ENCODE data around the gene OR10A6. TPM values are rescaled to one million over a fixed set of nuclear protein-coding genes. Genes with fewer than 3 reads are reported as not detected.
A peak's percentile ranks its signal among the peaks of the same experiment; 100 is the strongest.

The OR10A6 gene, protein sequence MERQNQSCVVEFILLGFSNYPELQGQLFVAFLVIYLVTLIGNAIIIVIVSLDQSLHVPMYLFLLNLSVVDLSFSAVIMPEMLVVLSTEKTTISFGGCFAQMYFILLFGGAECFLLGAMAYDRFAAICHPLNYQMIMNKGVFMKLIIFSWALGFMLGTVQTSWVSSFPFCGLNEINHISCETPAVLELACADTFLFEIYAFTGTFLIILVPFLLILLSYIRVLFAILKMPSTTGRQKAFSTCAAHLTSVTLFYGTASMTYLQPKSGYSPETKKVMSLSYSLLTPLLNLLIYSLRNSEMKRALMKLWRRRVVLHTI
- total RNA-seq (under 0.01 TPM in 1 of 2 replicates, not detected in the other), polyA plus RNA-seq (0.05 and 0.06 TPM in 2 replicates), polyA minus RNA-seq (ENCODE audit: low replicate concordance) (not detected in 2 replicates)
- polyA plus RNA-seq (2012): 0.09 TPM in 1 of 2 replicates, not detected in the other

GRCh38 chr11:7931168-7931567, at the start of gene OR10A6:
Gene OR10A6, minus strand, starts transcription at chr11:7931268. Its CDS starts 2,606 bp downstream, at chr11:7928662.
- Histone ChIP-seq H3K79me2 (ENCODE audit: control insufficient read depth, insufficient read depth, low read length) (no peaks in the 10 kb centered on the region), H3K27ac (ENCODE audit: insufficient read depth, low read length) (no peak within 1 kb of the TSS), H3K9me3 (ENCODE audit: control insufficient read depth, insufficient read depth, low read depth, low read length) (no peaks in the 10 kb centered on the region), H3K4me1 (ENCODE audit: control insufficient read depth, extremely low read depth, insufficient read depth, low read length) (no peaks in the 10 kb centered on the region), H3K4me2 (ENCODE audit: extremely low read depth, insufficient read depth, low read length) (no peak within 1 kb of the TSS), H2AFZ (ENCODE audit: low read length) (no peak within 1 kb of the TSS), H3K4me3 (replicated peaks in 1 of 4; ENCODE audit: control extremely low read depth in 1 of 4, insufficient read depth in 1 of 4, low read depth in 3 of 4, low read length in 4 of 4) (no peak within 1 kb of the TSS), H3K27me3 (ENCODE audit: control insufficient read depth, insufficient read depth, low read length) (no peaks in the 10 kb centered on the region), H4K20me1 (ENCODE audit: control insufficient read depth, extremely low read depth, insufficient read depth, low read length) (no peaks in the 10 kb centered on the region), H3K36me3 (ENCODE audit: control insufficient read depth, insufficient read depth, low read length) (no peaks in the 10 kb centered on the region), H3K9ac (ENCODE audit: insufficient read depth, low read length) (no peak within 1 kb of the TSS)
- no peak for DNase-seq (ENCODE audit: low read depth in 2 of 2)
- TF ChIP-seq EZH2 (IDR thresholded peaks at IDR 0.05; ENCODE audit: low read length, missing control alignments) (no peak), CTCF (conservative IDR thresholded peaks at IDR 0.05 in 1 of 2, IDR thresholded peaks at IDR 0.05 in 1 of 2; ENCODE audit: low read depth in 1 of 2, low read length in 2 of 2) (no peak)

DNA sequence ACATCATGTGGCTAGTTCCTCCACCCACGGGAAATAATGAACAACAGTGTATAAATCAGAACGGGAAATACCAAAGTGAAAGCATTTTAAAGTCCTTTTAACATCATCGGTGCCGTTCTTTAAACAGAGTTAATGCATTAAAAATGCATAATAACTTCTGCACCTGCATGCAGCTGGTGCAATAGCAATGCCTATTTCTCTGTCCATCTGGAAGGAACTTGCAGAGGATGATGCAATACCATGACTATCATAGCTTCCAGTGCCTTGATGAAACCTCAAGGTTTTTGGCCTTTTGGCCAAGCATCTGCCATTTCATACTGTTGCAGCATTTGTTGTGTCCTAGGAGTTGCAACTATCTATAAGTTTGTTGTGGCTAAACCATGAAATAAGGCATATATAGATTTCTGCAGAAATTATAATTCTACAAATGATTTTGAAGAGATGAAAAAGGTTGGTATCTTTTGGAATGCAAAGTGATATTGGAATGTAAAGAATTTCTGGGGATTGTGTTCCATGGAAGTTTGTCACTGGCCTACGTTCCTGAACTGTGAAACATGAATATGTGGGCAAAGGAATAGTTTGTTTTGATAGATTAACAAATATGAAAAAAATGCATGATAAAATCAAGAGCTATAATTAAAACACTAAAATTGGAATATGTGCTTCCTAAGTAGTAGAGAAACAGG, 46.3 kb upstream of the OR10A6 start:
- no peak overlapping the region for H3K9ac ChIP-seq (ENCODE audit: insufficient read depth, low read length)

More for the DNA sequence above, 46.3 kb upstream of the OR10A6 start:
- Histone ChIP-seq H3K4me3 (replicated peaks in 1 of 4; ENCODE audit: control extremely low read depth in 1 of 4, insufficient read depth in 1 of 4, low read depth in 3 of 4, low read length in 4 of 4) (peak overlapping the region in 2 of 4 experiments; percentile 14 to 39), H4K20me1 (ENCODE audit: control insufficient read depth, extremely low read depth, insufficient read depth, low read length) (no peaks in the 10 kb centered on the region), H3K9me3 (ENCODE audit: control insufficient read depth, insufficient read depth, low read depth, low read length) (no peaks in the 10 kb centered on the region), H3K27ac (ENCODE audit: insufficient read depth, low read length) (peak overlapping the region; percentile 65), H2AFZ (ENCODE audit: low read length) (no peak overlapping the region), H3K27me3 (ENCODE audit: control insufficient read depth, insufficient read depth, low read length) (no peaks in the 10 kb centered on the region), H3K4me1 (ENCODE audit: control insufficient read depth, extremely low read depth, insufficient read depth, low read length) (peaks cover 12% of the 10 kb centered on the region), H3K4me2 (ENCODE audit: extremely low read depth, insufficient read depth, low read length) (peak overlapping the region; percentile 54), H3K79me2 (ENCODE audit: control insufficient read depth, insufficient read depth, low read length) (no peaks in the 10 kb centered on the region), H3K36me3 (ENCODE audit: control insufficient read depth, insufficient read depth, low read length) (no peaks in the 10 kb centered on the region)
- peak; percentile 91 to 94 for DNase-seq (ENCODE audit: low read depth in 2 of 2)
- no peak for TF ChIP-seq CTCF (conservative IDR thresholded peaks at IDR 0.05 in 1 of 2, IDR thresholded peaks at IDR 0.05 in 1 of 2; ENCODE audit: low read depth in 1 of 2, low read length in 2 of 2)
- no peak for TF ChIP-seq EZH2 (IDR thresholded peaks at IDR 0.05; ENCODE audit: low read length, missing control alignments)

Data from fibroblast of lung (primary cell).